Skin epidermis (tissue), 12 donors: ENCODE data around the gene ZC3H12D.

ENCODE experiments used
- H3K27ac ChIP-seq, 21 experiments: fragments of 200-600 bp; sonication (generic) in 11 of 21; one replicate each; pipeline ENCODE4 v1.5.0; 2020; ENCODE audit warnings: mild to moderate bottlenecking in 3 of 21, inconsistent platforms in 2 of 21, moderate library complexity in 2 of 21
- H3K4me3 ChIP-seq, 7 experiments: fragments of 200-600 bp; sonication (generic) in 2 of 7; one replicate each; pipeline ENCODE4 v1.5.0; 2020; ENCODE audit warnings: inconsistent platforms in 2 of 7, mild to moderate bottlenecking in 2 of 7, moderate library complexity in 1 of 7

The ZC3H12D gene

DNA sequence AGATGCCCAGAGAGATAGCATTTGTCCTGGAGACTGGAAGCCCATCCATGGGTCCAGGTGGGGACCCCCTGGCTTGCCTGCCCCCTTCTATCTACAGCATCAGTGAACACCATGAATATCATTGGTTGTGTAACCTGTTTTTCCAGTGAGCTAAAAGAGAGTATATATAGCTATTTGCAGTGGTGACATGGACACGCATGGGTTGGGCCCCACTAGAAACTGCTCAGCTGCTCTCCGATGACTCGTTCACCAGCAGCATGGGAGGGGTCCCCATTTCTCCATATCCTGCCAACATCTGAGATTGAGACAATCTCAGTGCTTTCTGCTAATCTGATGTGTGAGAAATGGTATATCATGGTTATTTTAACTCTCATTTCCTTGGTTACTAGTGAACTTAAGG, 4.0 kb upstream of the ZC3H12D start:
- H3K4me3 ChIP-seq = no peak overlapping the region
- no peak overlapping the region for H3K27ac ChIP-seq

DNA sequence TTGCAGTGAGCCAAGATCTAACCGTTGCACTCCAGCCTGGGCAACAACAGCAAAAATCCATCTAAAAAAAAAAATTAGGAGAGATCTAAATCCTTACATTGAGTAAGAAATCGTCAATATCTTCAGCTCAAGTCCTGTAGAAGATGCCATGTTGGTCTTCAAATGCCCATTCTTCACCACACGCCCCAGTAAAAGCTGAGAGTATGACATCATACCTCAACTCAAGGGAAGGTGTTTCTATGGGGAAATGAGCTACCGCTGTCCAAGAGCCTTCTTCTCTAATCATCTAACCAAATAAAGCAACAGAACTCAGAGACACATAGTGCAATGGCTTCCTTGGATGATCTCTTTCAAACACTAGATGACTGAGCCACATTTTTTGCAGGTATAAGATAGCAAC, 2.5 kb upstream of the ZC3H12D start:
- Histone ChIP-seq H3K27ac (no peak overlapping the region), H3K4me3 (no peak overlapping the region)

DNA sequence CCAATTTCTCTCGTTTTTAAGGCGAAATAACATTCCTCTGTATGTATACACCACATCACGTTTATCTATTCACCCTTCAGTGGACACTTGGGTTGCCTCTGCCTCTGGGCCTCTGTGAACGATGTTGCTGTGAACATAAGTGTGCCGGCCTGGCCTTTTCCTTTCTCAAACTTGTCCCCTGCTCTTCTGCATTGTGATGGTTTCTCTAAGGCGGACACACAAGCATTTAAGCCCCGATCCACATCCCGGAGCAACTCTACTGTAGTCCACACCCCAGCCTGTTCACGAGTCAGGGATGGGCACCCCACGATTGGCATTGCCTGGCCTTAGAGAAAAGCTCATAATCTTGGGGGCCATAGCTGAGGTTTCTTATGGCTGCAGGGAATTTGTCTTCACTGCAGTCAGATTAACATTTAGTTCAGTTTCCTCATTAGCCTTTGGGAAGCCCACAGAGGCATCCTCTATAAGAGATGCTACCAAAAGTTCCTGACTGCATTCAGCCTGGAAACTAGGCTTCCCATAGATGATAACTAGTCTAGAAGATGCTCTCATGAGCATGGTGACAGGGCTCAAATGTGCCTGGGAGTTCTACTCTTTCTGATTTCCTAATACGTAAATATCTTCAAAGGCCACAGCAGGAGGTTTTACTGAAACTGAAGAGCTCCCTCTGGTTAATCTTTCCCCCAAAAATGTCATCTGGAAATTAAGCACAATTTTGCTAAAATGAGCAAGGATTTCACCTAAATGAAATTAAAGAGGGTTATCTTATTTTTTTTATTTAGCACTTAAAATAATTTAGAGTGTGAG, 762 bp downstream of the ZC3H12D start:
- Histone ChIP-seq H3K4me3 (peak overlapping the region in 6 of 7 experiments; percentile 9 to 32 (median 24)), H3K27ac (peak overlapping the region in 20 of 21 experiments; percentile 48 to 98 (median 81))

DNA sequence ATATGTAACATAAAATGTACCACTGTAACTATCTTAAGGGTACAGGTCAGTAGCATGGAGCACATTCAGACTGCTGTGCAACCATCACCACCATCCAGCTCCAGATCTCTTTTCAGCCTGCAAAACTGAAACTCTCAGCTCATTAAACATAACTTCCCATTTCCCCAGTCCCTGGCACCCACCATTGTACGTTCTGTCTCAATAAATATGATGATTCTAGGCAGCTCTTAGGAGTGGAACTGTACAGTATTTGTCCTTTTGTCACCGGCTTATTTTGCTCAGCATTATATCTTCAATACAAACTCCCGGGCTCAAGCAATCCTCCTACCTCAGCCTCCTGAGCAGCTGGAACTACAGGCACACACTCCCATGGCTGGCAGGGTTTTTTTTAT, 1.5 kb downstream of the ZC3H12D start:
- Histone ChIP-seq H3K4me3 (peak overlapping the region in 5 of 7 experiments; percentile 9 to 32 (median 24)), H3K27ac (peak overlapping the region in 20 of 21 experiments; percentile 48 to 98 (median 82))

DNA sequence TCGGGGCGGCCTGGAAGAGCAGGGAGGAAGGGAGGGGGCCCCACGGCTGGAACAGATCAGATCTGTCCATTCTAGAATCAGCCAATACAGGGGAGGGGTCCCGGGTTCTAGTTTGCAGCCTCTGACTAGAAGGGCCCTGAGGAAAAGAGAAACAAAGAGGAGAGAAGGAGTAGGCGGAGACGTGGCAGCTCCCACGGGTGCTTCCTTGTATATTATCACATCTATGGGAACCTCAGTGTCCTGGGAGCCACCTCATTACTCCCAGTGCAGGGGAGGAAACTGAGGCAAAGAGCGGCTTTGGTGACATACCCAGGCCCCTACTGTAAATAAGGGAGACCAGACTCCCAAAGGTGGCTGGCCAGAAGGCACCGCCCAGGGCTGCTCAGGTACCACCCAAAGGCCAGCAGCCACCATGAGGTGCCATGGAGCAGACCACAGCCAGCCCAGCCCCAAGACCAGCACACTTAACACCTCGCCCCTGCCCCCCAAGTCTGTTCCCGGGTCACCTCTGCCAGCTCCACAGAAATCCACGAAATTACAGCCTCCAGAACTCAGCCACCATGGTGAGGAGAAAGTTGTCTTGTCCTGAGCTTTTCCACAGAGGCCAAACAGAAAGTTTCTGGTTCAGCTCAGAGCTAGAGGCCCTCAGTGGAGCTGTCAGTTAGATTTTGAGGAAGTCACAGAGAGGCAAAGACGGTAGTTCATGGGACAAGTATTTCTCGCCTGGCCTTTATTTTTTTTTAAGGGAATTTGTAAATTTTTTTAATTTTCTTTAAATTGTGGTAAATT, 2.1 kb downstream of the ZC3H12D start:
- H3K4me3 ChIP-seq = peak overlapping the region; percentile 9 to 28 (median 24)
- peak overlapping the region; percentile 58 to 98 (median 84) for H3K27ac ChIP-seq

DNA sequence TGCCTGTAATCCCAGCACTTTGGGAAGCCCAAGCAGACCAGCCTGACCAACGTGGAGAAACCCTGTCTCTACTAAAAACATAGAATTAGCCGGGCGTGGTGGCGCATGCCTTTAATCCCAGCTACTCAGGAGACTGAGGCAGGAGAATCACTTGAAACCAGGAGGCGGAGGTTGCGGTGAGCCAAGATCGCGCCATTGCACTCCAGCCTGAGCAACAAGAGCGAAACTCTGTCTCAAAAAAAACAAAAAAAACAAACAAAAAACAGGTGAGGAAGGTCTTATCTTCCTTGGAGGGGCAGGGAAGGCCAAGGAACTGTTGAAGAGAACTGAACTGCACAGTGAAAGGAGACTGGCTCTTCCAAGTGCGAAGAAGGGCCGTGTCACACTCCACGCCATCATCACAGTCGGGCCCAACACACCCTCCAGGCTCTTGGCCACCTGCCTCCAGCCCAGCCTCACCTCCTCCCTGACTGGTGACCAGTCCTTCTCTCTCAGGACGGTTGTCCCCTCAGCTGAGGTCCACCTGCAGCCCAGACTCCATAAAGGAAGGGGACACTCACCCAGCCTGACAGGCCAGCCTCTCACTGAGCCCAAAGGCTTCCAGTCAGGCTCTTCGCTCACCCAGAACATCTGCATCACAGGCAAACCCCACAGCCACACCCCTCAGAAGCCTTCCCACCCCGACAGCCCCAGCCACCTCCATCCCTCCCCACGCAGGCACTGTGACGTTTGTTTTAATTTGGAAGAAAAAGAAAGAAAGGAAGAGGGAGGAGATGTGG, 4.1 kb downstream of the ZC3H12D start:
- H3K27ac ChIP-seq = peak overlapping the region in 15 of 21 experiments; percentile 18 to 98 (median 87)
- H3K4me3 ChIP-seq = peak overlapping the region in 5 of 7 experiments; percentile 15 to 28 (median 24)

DNA sequence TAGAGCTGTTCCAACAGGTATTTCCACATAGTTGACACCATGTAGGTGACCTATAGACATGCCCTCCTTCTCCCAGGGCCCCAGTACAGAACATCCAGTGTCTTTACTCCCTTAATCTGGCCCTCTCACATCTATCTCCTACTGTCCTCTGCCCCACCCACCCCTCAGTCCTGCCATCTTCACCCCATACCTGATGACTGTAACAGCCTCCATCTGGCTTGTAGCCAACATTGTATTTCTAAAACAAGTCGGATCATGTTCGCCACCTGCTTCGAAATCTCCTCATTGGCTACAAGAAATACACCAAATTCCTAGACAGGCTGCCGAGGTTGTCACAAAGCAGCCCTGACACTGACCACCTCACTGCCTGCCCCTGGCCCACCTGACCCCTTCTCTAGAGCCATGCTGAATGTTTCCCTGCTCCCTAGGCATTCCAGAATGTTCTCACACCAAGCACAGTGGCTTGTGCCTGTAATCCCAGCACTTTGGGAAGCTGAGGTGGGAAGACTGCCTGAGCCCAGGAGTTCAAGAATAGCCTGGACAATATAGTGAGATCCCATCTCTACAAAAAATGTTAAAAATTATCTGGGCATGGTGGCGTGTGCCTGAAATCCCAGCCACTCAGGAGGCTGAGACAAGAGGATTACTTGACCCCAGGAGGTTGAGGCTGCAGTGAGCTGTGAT, 6.0 kb downstream of the ZC3H12D start:
- no peak overlapping the region for H3K4me3 ChIP-seq

DNA sequence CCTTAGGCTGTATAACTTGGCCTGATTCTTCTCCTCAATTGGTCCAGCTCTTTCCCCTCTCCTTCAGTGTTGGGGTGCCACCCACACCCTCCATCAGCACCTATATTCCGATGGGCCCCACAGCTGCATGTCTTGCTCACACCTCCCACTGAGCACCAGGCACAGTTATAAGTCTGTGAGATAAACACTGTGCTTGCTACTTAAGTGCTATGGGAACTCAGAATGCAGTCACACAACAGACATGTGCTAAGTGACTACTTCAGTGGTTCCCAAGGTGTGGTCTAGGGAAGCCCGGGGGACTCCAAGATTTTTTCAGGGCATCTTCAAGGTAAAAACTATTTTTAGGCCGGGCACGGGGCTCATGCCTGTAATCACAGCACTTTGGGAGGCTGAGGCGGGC, 7.3 kb downstream of the ZC3H12D start:
- no peak overlapping the region for H3K4me3 ChIP-seq
- H3K27ac ChIP-seq = no peak overlapping the region

More for the DNA sequence above, 6.0 kb downstream of the ZC3H12D start:
- H3K27ac ChIP-seq = no peak overlapping the region

DNA sequence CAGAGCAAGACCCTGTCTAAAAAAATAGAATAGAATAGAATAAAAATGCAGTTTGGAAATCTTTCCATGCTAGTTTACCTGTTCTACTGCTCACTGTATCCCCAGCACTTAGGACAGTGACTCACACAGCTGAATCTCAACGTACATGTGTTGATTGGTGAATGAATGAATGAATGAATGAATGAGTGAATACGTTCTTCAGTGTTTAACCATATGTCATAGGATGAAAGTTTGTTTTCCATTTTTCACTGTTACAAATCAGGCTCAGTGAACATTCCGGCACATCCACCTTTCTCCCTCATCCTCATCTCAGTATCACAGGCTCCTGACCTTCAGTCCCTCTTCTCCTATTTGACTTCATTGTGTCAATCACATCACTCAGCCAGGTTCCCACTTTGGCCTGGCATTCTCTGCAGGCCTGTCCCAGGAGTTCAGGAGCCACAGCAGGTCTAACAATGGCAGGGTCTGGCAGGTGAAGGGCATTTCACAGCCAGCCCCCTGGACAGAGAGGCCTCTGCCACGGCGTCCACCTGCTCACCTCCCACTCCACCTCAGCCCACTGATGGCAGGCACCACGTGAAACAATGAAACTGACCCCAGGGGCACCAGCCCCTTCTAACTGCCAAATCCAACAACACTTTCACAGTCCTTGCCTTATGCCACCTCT, 7.9 kb downstream of the ZC3H12D start:
- H3K4me3 ChIP-seq = no peak overlapping the region
- no peak overlapping the region for H3K27ac ChIP-seq

DNA sequence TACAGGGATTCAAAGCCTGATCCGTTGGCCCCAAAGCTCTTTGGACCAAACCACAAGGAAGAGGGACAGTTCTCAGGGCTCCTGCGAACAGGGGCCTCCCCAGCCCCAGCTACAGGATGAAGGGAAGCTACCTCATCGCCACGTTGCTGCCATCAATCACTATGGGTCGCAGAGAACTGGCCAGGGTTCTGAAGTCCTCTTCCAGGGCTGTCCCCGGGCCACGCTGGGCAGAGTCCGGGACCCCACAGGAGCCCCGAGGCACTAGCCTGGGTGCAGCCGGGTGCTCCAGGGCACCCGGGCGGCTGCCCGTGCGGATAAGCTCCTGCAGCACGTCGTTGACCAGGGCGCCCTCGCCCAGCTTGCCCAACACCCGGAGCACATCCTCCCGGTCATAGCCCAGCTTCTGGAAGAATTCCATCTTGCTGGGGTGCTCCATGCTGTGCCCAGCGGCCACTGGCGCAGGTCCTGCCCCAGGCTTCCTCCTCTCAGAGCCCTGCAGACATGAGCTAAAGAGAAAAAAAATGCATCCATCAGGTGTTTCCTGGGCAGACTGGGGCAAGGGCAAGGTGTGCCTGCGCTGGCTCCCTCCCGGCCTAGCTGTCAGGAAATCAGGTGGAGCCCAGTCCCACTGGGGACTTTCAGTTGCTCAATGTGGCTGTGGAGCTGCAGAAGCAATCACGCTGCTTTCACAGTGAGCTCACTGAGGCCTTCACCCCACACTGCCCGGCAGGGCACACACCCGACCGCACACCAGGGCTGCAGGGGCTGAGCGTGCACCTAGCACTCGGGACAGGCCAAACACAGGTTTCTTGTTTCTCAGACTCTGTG, 10.5 kb downstream of the ZC3H12D start:
- Histone ChIP-seq H3K27ac (peak overlapping the region in 6 of 21 experiments; percentile 23 to 59 (median 38)), H3K4me3 (no peak overlapping the region)

DNA sequence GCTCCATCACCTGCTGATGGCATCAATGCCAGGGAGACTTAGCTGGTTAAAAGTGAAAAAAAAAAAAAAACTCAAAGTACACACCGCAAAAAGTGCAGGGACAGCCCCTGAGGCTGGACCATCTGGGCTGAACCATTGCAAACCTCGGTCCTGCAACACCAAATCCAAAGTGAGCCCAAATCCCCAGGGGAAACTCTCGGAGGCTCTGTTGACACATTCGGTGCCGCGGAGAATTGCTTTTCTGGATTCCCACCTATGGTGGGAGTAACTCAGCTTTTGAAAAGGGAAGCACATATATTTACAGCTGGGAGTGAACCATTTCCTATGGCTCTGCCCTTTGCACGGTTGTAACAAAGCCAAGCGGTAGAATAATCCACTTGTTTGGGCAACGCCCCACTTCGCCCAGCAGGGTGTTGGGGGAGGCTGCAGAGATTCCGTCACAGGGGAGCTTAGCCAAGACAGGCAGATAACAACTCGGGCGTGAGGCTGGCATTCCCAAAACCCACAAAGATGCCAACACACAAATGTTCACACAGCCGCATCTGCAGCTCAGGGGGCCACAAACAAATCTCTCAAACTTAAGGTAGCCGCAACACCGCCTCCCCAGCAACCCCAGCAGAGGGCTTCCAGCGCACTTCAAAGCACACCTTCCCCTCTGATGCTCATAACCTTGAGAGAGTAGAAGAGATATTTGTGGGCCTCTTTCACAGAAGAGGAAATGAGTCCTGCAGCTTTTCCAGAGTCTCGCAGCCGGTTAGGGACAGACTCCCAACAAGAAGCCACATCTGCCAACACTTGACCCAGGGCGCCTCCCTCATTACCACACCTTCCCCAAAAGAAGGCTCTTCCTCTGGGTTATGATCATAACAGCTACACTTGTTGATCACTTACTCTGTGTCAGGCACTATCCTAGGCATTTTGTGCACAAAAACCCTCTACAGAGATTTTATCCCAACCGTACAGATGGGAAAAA, 11.4 kb downstream of the ZC3H12D start:
- H3K27ac ChIP-seq = peak overlapping the region in 5 of 21 experiments; percentile 26 to 59 (median 41)
- H3K4me3 ChIP-seq = no peak overlapping the region

DNA sequence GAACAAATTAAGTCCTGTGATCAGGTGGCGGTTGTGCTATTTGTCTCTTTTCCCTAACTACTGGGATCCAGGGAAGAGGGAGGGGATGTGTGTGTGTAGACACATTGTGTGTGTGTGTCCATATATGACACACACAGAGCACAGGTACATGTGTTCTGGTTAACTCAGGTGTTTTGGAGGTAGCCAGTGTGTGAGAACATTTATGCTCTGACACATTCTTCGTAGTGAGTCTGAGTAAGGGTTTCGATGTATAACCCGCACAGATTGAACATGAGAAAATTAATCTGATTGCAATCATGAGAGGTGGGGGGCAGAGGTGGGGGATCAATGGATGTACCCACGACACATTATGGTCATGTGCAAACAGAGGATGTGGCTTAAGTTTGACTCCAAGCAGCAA, 12.6 kb downstream of the ZC3H12D start:
- Histone ChIP-seq H3K27ac (peak overlapping the region in 2 of 21 experiments; percentile 10 to 24), H3K4me3 (no peak overlapping the region)

DNA sequence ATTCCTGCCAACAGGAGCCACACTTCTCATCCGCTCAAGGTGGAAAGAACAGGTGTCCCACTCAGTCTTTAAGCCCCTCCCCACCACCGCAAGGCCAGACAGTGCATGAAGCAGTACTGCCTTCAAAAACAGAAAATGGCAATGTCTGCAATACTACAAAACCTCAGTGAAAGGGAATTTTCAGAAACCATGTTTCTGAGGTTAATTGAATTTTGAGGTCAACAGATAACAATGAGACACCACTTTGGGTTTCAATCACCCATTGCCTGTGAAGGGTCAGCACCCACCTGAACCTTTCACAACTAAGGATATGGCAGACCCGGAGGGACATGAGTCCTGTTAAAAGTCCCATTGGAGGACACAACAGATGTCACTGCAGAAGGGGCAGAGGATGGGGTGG, 13.0 kb downstream of the ZC3H12D start:
- peak overlapping the region in 1 of 21 experiments; percentile 24 for H3K27ac ChIP-seq
- no peak overlapping the region for H3K4me3 ChIP-seq

DNA sequence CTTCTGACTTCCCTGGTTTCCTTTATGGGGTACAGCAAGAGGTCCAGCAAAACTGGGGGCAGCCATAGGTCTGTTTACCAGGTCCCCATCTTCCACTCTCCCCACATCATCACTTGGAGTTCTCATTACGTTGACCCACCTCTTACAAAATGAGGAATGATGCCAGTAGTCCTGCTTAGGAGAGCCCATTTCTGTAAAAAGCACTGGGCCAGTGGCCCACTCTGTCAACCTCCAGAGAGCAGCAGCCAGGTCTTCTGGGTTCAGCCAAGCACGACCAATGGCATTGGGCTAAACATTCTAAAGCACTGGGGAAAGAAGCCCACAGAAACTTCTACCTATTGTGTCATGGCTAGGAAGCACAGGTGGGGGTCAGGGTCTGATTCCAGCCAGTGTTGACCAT, 13.9 kb downstream of the ZC3H12D start:
- Histone ChIP-seq H3K4me3 (no peak overlapping the region), H3K27ac (no peak overlapping the region)

DNA sequence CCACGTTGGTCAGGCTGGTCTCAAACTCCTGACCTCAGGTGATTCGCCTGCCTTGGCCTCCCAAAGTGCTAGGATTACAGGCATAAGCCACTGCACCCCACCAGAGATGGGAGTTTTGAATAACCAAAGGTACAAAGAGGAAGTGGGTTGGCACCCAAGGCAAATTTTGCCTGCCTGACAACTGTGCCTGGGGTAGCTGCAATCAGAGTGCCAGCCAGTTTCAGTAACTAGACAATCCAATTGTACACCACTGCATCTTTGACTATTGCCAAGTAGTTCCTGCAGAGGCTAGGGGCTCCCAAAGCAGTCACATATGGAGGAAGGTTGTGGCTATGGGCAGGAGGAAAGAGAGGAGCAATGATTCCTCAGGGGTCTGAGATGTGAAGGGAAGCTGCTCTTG, 16.6 kb downstream of the ZC3H12D start:
- no peak overlapping the region for H3K4me3 ChIP-seq
- peak overlapping the region in 3 of 21 experiments; percentile 59 to 81 (median 59) for H3K27ac ChIP-seq

DNA sequence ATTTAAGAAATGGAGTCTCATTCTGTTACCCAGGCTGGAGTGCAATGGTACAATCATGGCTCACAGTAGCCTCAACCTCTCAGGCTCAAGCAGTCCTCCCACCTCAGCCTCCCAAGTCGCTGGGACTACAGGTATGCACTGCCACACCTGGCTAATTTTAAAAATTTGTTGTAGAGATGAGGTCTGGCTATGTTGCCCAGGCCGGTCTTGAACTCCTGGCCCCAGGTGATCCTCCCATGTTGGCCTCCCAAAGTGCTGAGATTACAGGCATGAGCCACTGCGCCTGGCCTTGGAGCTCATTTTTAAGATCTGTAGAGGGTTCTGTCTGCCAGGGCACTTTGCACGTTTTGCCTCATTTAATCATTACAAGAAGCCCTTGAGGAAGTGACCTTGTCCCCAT, 17.5 kb downstream of the ZC3H12D start:
- no peak overlapping the region for H3K4me3 ChIP-seq
- peak overlapping the region in 2 of 21 experiments; percentile 59 to 61 for H3K27ac ChIP-seq

DNA sequence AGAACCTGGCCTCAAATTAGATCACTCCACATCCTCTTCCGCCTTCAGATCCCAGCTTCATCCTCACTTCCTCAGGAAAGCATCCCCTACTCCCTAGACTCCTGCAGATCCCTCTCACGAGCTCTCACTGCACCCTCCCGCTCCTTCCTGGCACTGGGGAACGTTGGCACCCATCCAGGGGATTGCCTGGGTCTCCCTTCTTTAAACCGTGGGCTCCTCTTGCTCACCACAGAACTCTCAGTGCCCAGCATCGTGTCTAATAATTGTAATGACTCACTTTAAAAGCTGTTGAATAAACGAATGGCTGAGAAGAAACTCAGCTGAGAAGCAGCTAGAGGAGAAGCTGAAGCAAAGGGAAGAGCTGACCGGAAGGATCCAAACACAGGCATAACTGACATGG, 20.4 kb downstream of the ZC3H12D start:
- Histone ChIP-seq H3K27ac (no peak overlapping the region), H3K4me3 (no peak overlapping the region)
